GM20000 (cell line): ENCODE data around the gene GREM2.

Experiments used
- DNase-seq: peaks from one replicate; pipeline ENCODE4 v3.0.0; 2012; ENCODE audit warnings: low spot score
- TF ChIP-seq, protein P1 (sequence below): IDR thresholded peaks from 2 replicates; pipeline ENCODE4 v1.5.1; 2012; ENCODE audit warnings: mild to moderate bottlenecking, control low read depth; ENCODE audit errors: extremely low read depth, missing control alignments

Gene GREM2

DNA sequence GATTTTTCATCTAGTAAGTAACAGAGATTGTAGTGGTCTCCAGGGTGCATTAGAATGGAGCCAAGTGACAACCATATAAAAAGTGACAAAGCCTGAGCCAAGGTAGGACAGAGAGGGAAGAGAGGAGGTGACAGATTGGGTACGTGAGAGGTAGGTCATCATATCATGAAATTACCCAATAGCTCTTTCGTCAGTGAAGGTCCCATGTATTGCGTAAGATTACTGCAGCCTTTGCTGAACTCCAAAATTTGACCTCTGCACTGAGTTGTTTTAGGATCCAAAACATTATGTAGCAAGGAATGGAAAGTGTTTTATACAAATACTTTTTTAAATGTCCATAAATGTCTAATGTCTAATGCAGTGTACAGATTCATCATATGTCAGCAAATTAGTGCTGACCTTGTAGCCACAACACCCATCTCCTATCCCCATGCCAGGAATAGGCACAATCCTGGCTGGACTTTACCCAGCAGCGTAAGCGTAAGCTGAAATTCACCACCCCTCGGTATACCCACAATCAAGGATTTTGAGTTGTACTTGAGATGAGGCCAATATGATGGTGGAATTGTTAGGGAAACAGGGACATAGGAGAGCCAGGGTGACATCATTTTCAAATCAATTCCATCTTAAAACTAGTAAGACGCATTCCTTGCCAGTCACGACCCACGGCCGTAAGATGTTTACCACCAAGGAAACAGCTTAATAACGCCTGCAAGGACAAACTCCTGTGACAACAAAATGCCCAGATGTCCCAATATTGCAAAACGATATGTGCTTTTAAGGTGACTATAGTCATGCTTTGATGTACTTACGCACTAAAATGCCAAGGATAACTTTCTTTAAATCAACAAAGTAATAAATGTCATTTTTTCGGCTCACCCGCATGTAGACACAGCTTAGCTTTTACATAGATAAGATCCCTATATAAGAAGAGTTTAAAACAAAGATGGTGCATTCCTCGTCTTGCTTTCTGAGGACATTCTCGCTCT is 38.1 kb upstream of the GREM2 start:
- TF ChIP-seq, protein P1, sequence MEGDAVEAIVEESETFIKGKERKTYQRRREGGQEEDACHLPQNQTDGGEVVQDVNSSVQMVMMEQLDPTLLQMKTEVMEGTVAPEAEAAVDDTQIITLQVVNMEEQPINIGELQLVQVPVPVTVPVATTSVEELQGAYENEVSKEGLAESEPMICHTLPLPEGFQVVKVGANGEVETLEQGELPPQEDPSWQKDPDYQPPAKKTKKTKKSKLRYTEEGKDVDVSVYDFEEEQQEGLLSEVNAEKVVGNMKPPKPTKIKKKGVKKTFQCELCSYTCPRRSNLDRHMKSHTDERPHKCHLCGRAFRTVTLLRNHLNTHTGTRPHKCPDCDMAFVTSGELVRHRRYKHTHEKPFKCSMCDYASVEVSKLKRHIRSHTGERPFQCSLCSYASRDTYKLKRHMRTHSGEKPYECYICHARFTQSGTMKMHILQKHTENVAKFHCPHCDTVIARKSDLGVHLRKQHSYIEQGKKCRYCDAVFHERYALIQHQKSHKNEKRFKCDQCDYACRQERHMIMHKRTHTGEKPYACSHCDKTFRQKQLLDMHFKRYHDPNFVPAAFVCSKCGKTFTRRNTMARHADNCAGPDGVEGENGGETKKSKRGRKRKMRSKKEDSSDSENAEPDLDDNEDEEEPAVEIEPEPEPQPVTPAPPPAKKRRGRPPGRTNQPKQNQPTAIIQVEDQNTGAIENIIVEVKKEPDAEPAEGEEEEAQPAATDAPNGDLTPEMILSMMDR: no peak
- DNase-seq: no peak

DNA sequence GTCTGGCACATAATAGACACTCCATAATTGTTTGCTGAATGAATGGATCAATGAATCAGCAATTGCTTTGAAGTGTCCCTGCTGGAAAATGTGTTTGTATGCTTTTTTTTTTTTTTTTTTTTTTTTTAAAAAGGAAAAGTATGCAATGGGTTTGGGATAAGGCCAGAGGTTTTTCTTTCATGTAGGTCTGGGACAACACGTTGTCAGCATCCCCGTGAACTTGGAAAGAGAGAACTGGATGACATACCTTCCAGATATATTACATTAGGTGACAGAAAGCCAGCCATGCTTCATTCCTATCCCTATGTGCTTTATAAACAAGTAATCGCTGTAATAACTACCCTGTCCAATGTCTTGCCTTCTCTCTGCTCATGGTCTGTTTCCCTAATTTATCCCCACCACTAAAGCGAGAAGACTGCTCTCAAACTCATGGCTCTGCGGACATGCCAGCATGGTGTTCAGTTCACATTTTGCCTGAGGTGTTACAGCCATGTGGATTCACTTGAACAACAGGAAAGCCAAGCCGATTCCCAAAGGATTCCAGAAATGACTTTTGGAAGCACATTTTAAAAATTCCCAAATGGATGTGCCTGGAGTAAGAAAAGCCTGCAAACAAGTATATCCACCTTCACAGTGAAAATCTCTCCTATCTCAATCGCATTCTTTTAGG is 34.8 kb upstream of the GREM2 start:
- no peak for DNase-seq
- TF ChIP-seq, protein P1: no peak

DNA sequence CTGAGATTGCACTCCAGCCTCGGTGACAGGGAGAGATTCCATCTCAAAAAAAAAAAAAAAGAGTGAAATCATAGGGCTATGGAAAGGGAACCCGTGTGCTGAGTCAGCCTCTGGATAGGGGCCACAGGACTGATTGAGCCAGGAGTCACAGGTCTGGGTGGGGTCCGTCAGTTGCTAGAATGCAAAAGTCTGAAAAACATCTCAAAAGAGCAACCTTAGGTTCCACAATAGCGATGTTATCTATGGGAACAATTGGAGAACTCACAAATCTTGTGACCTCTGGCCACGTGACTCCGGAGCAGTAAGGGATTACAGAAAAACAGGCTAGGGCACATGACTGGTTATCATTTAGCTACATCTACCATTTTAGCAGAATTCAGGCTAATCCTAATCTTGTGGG is 32.8 kb upstream of the GREM2 start:
- no peak for DNase-seq
- TF ChIP-seq, protein P1: no peak

DNA sequence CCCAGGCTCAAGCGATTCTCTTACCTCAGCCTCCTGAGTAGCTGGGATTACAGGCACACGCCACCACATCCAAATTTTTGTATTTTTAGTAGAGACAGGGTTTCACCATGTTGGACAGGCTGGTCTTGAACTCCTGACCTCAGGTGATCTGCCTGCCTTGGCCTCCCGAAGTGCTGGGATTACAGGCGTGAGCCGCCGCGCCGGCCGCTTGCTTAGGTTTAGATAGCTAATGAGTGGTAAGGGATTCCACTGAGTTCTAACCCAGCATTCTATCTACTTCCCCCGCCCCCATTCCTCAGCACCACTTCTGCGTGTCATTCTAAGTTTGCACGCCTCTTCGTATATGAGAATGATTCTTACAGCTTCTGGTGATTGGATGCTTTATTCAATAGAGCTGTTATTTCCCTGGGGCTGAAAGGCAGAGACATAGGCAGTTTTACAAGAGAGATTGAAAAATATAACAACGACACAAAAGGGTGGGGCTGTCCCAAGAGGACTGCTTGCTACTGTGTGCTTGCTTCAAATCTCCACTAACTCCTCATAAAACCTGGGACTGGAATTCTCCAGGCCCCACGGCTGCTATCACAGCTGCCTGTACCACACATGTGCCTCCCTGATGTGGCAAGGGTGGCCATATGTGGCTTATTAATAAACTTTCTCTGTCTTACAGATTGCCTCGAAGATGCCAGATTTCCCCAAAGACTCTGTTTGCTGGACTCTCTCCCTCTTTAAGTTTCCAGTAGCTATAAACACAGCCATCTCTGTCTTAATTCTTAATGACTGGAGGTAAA is 23.7 kb upstream of the GREM2 start:
- no peak for DNase-seq
- TF ChIP-seq, protein P1: no peak

DNA sequence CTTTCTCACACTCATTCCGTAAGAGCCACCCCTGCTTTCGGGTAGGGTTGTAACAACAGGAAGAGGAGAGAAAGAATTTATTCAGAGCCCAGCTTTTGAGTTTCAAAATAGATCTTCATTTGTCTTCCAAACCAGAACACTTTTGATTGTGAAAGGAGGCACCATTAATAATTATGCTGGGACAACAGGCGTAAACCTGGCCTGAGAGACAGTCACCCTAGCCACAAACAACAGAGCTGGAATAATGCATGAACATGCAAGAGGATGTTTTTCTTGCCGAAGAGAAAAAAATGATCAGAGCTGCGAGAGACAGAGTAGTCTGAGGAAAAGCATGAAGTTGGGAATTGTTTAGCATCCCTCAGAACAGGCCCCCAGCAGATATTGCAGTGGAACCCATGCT is 18.5 kb upstream of the GREM2 start:
- no peak for DNase-seq
- TF ChIP-seq, protein P1: no peak

DNA sequence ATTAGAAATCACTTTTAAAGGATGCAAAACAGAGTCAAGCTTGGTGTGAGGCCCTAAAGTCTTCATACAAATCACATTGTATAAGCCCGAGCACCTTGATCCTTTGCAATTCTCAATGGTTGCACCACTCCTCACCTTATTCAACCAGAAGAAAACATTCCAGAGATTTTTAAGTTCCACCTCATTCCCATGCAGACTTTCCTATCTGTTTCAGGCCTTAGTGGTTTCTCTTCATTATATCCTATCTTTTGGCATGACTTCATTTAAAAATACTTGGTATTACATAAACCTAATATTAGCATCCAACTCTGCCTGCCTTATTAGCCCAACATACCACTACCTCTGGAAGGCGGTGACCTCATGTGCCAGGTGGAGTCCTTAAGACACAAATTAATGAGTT is 9.3 kb upstream of the GREM2 start:
- DNase-seq: no peak

More for the DNA sequence above, 9.3 kb upstream of the GREM2 start:
- TF ChIP-seq, protein P1: no peak
